Tibial nerve (tissue), 4 donors: ENCODE results near the gene CACNA1G. TPM values are rescaled to one million over a fixed set of nuclear protein-coding genes. Genes with fewer than 3 reads are reported as not detected.

Source experiments
- DNase-seq, 2 donors: peaks; one replicate each; pipeline ENCODE4 v3.0.0-alpha.2; 2019; ENCODE audit warnings: low spot score in 2 of 2
- H3K27ac ChIP-seq, 4 donors: fragments of 200-600 bp; sonication (generic) in 3 of 4; one replicate each; pipeline ENCODE4 v1.5.1; 2017 to 2019; ENCODE audit warnings: mild to moderate bottlenecking in 1 of 4
- H3K27me3 ChIP-seq, 2 donors: fragments of 200-600 bp; sonication (generic) in 1 of 2; one replicate each; pipeline versions ENCODE4 v1.5.1 to v1.6.0; 2017 to 2019
- H3K36me3 ChIP-seq, 3 donors: fragments of 200-600 bp; sonication (generic); one replicate each; pipeline ENCODE4 v1.5.1; 2018 to 2019
- H3K4me1 ChIP-seq, 4 donors: fragments of 200-600 bp; sonication (generic) in 3 of 4; one replicate each; pipeline ENCODE4 v1.5.1; 2017 to 2019
- H3K4me3 ChIP-seq, 4 donors: fragments of 200-600 bp; sonication (generic) in 3 of 4; one replicate each; pipeline ENCODE4 v1.5.1; 2017 to 2019; ENCODE audit warnings: mild to moderate bottlenecking in 1 of 4, moderate library complexity in 1 of 4
- H3K9me3 ChIP-seq, 4 donors: fragments of 200-600 bp; sonication (generic) in 3 of 4; one replicate each; pipeline ENCODE4 v1.5.1; 2017 to 2019
- EP300 ChIP-seq, 2 donors: sonication (generic); formaldehyde crosslinking; IDR thresholded peaks; one replicate each; pipeline ENCODE4 v1.6.1; 2017; ENCODE audit warnings: antibody characterized with exemption in 2 of 2, mild to moderate bottlenecking in 1 of 2
- POLR2A ChIP-seq, 2 donors: fragments of 450-650 bp; IDR thresholded peaks; one replicate each; pipeline ENCODE4 v1.6.1; 2017; ENCODE audit warnings: antibody characterized with exemption in 2 of 2, mild to moderate bottlenecking in 2 of 2, moderate library complexity in 2 of 2
- WGBS, 2 donors: methylation state at CpG; one replicate each; pipeline ENCODE4 v1.1.5; 2018; 5-methylcytosine and 5-hydroxymethylcytosine counted together
- total RNA-seq, 4 donors: library from RNA; depleted of rRNA; stranded (reverse); fragments of >200 nt; gene quantifications; one replicate each; pipeline ENCODE4 v1.1.0, GENCODE V29; 2016
- TF ChIP-seq, protein P1 (sequence below), 5 experiments: fragments of 200-600 bp in 3 of 5; fragments of 450-650 bp in 2 of 5; sonication (generic) in 3 of 5; IDR thresholded peaks; one replicate each; pipeline ENCODE4 v1.5.1; 2016 to 2019; ENCODE audit warnings: antibody characterized with exemption in 5 of 5, mild to moderate bottlenecking in 3 of 5, moderate library complexity in 2 of 5

The CACNA1G gene
- total RNA-seq, 4 donors from 2014 or later: 0.21 to 2.2 TPM; not detected in 2

- no peak for DNase-seq
- H3K36me3 ChIP-seq: no peaks in the 10 kb centered on the region
- H3K27ac ChIP-seq: no peak overlapping the region
- peaks cover 0 to 16% (median 2%) of the 10 kb centered on the region in 4 donors for H3K4me1 ChIP-seq
- TF ChIP-seq, protein P1, sequence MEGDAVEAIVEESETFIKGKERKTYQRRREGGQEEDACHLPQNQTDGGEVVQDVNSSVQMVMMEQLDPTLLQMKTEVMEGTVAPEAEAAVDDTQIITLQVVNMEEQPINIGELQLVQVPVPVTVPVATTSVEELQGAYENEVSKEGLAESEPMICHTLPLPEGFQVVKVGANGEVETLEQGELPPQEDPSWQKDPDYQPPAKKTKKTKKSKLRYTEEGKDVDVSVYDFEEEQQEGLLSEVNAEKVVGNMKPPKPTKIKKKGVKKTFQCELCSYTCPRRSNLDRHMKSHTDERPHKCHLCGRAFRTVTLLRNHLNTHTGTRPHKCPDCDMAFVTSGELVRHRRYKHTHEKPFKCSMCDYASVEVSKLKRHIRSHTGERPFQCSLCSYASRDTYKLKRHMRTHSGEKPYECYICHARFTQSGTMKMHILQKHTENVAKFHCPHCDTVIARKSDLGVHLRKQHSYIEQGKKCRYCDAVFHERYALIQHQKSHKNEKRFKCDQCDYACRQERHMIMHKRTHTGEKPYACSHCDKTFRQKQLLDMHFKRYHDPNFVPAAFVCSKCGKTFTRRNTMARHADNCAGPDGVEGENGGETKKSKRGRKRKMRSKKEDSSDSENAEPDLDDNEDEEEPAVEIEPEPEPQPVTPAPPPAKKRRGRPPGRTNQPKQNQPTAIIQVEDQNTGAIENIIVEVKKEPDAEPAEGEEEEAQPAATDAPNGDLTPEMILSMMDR (IDR thresholded peaks at IDR 0.05): no peak
- TF ChIP-seq POLR2A (IDR thresholded peaks at IDR 0.05) (no peak), EP300 (IDR thresholded peaks at IDR 0.05) (no peak)
- H3K27me3 ChIP-seq: peaks cover 0 to 4% of the 10 kb centered on the region in 2 donors
- no peak overlapping the region for H3K4me3 ChIP-seq
- WGBS, 2 donors: 81 to 87% methylated on average over 19 of the region's 19 CpGs
- no peaks in the 10 kb centered on the region for H3K9me3 ChIP-seq
Observed at GRCh38 chr17:50607522-50608175, 47.1 kb downstream of the CACNA1G start.

DNA sequence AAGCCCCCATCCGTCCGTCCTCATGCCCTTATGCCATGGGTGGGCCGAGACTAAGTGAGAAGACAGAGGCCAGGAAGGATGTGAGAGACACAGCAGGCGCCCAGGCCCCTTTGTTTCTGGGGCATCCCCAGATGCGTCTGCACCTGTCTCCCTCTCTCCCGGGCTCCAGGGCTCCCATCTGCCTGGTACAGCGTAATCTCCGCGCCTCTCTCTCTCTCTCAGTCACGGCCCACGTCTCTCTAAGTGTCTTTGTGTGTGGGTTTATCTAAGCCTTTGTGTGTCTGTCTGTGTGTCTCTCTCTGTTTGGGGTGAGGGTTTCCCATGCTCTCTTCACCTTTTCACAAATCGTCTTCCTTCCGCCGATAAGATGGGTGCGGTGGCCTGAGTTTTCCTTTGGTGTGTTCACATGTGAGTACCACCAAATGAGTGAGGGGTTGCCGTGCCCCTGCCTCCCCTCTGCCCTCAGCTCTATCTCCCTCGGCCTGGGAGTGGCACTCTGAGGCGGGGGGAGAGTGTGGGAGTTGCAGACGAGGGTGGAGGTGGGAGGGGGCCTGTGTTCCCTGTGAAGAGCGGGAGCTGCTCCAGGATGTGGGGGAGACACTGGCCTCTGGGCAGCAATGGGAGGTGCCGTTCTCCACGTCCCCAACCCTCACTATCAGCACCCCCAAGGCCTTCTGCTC, 48.3 kb downstream of the CACNA1G start:
- WGBS, 2 donors: 69 to 71% methylated on average over 22 of the region's 22 CpGs
- Histone ChIP-seq H3K27ac (no peak overlapping the region), H3K4me3 (no peak overlapping the region), H3K27me3 (peaks cover 0 to 4% of the 10 kb centered on the region in 2 donors), H3K4me1 (peaks cover 0 to 21% (median 2%) of the 10 kb centered on the region in 4 donors), H3K9me3 (no peaks in the 10 kb centered on the region), H3K36me3 (no peaks in the 10 kb centered on the region)
- TF ChIP-seq POLR2A (IDR thresholded peaks at IDR 0.05) (no peak), EP300 (IDR thresholded peaks at IDR 0.05) (no peak)
- TF ChIP-seq, protein P1 (IDR thresholded peaks at IDR 0.05): no peak
- DNase-seq: no peak

DNA sequence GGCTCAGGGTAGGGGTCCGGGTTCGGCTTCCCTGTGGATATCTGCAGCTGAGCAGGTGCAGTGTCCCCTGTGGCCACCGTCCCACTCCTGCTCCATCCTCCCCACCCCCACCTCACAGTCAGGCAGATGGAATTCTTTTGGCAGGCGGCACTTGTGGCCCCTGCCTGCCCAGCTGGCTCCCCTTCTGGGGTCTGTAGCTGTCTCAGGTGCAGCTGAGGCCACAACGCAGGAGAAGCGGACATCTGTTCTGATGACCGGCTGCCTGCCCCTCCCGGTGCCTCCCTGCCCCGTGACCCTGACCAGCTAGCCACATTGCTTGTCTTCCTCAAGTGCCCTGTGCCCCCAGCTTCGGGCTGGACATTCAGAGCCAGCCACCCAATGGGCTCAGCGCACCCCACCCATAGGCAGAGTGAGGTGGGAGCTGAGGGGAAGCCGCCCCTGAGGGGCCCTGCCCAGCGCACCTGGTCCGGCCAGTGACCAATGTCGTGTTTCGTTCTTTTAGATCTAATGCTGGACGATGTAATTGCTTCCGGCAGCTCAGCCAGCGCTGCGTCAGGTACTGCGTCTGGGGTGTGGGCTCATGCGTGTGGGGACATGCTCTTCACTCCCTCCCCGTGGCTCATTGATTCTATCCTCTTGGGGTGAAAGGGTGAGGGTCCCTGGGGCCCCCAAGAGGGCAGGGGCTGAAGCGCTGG, 49.0 kb downstream of the CACNA1G start:
- WGBS, 2 donors: 81 to 85% methylated on average over 20 to 24 of the region's 24 CpGs
- no peaks in the 10 kb centered on the region for H3K9me3 ChIP-seq
- H3K4me3 ChIP-seq: no peak overlapping the region
- H3K27me3 ChIP-seq: peaks cover 0 to 4% of the 10 kb centered on the region in 2 donors
- no peaks in the 10 kb centered on the region for H3K36me3 ChIP-seq
- no peak for DNase-seq
- no peak for TF ChIP-seq POLR2A (IDR thresholded peaks at IDR 0.05)
- no peak for TF ChIP-seq EP300 (IDR thresholded peaks at IDR 0.05)
- TF ChIP-seq, protein P1 (IDR thresholded peaks at IDR 0.05): no peak
- peaks cover 0 to 17% (median 2%) of the 10 kb centered on the region in 4 donors for H3K4me1 ChIP-seq
- H3K27ac ChIP-seq: no peak overlapping the region

- WGBS, 2 donors: 76 to 78% methylated on average over 6 of the region's 6 CpGs
- Histone ChIP-seq H3K4me1 (peaks cover 0 to 6% (median 0%) of the 10 kb centered on the region in 4 donors), H3K9me3 (no peaks in the 10 kb centered on the region), H3K36me3 (no peaks in the 10 kb centered on the region), H3K27ac (no peak overlapping the region), H3K27me3 (no peaks in the 10 kb centered on the region), H3K4me3 (no peak overlapping the region)
- TF ChIP-seq POLR2A (IDR thresholded peaks at IDR 0.05): no peak
- TF ChIP-seq, protein P1 (IDR thresholded peaks at IDR 0.05): no peak
- no peak for TF ChIP-seq EP300 (IDR thresholded peaks at IDR 0.05)
- no peak for DNase-seq
Observed at GRCh38 chr17:50611634-50612033, 51.1 kb downstream of the CACNA1G start.

- Histone ChIP-seq H3K4me1 (peaks cover 0 to 6% (median 0%) of the 10 kb centered on the region in 4 donors), H3K36me3 (no peaks in the 10 kb centered on the region), H3K27me3 (no peaks in the 10 kb centered on the region), H3K9me3 (no peaks in the 10 kb centered on the region), H3K4me3 (no peak overlapping the region), H3K27ac (no peak overlapping the region)
- 91 to 96% methylated on average over 12 of the region's 12 CpGs for WGBS, 2 donors
- no peak for DNase-seq
- no peak for TF ChIP-seq POLR2A (IDR thresholded peaks at IDR 0.05)
- TF ChIP-seq EP300 (IDR thresholded peaks at IDR 0.05): no peak
Observed at GRCh38 chr17:50612281-50612680, 51.8 kb downstream of the CACNA1G start.
